Fibroblast of lung (primary cell): Measurements from ENCODE around the gene IGFBPL1.

Source experiments
- CTCF ChIP-seq, 2 donors: IDR thresholded peaks in 1 of 2; conservative IDR thresholded peaks in 1 of 2; 1 replicate in 1 of 2; 2 replicates in 1 of 2; pipeline ENCODE4 v1.5.1; 2011 to 2012; ENCODE audit warnings: low read length in 2 of 2, control low read depth in 1 of 2, inconsistent platforms in 1 of 2, low read depth in 1 of 2, mild to moderate bottlenecking in 1 of 2
- EZH2 ChIP-seq: IDR thresholded peaks from 2 replicates; pipeline ENCODE4 v1.5.1; 2012; ENCODE audit warnings: low read length, control low read depth, mild to moderate bottlenecking; ENCODE audit errors: missing control alignments

GRCh38 chr9:38436708-38437107 is 12.5 kb upstream of the IGFBPL1 start:
- TF ChIP-seq CTCF (conservative IDR thresholded peaks at IDR 0.05 in 1 of 2, IDR thresholded peaks at IDR 0.05 in 1 of 2; ENCODE audit: low read depth in 1 of 2, low read length in 2 of 2) (no peak), EZH2 (no peak)
